ENCODE data around the gene RAB7A. TPM values are rescaled to one million over a fixed set of nuclear protein-coding genes. Genes with fewer than 3 reads are reported as not detected.

Gene RAB7A
- total RNA-seq, 1 experiment from 2014 or later = 155 TPM

- no peak overlapping the region for H4K8ac ChIP-seq (replicated peaks; ENCODE audit: insufficient read length, low read depth, low read length)
- no peak overlapping the region for H3K14ac ChIP-seq (ENCODE audit: insufficient read depth, low read length)
- no peak overlapping the region for H4K5ac ChIP-seq (ENCODE audit: insufficient read length, low read depth, low read length)
- H2BK20ac ChIP-seq (ENCODE audit: low read depth, low read length, poor library complexity, severe bottlenecking) = no peak overlapping the region
- H3K36me3 Mint-ChIP-seq (ENCODE audit: insufficient read depth in 1 of 3, low read depth in 3 of 3) = no peaks in the 10 kb centered on the region
- H2BK120ac ChIP-seq (ENCODE audit: low read depth, low read length, poor library complexity, severe bottlenecking) = no peak overlapping the region
- no peak overlapping the region for H3K56ac ChIP-seq (ENCODE audit: insufficient read length, low read depth, low read length)
- H3K27me3 ChIP-seq (ENCODE audit: insufficient read depth, low read length) = no peaks in the 10 kb centered on the region
- no peak overlapping the region for H2BK15ac ChIP-seq (ENCODE audit: low read depth, low read length)
- no peak overlapping the region for H2AK5ac ChIP-seq (ENCODE audit: insufficient read length, low read length)
- no peaks in the 10 kb centered on the region for H3K9me3 ChIP-seq (ENCODE audit: control insufficient read depth, low read depth, low read length)
- no peaks in the 10 kb centered on the region; the same call in 1 of the 2 replicates for H3K27me3 Mint-ChIP-seq (ENCODE audit: low read depth)
- no peak overlapping the region for H4K91ac ChIP-seq (ENCODE audit: insufficient read length, low read depth, low read length)
- H3K4me3 Mint-ChIP-seq = no peak overlapping the region
- no peak overlapping the region for H3K4me2 ChIP-seq (ENCODE audit: insufficient read depth, insufficient read length, low read length)
- no peaks in the 10 kb centered on the region for H3K4me1 ChIP-seq (ENCODE audit: insufficient read depth, low read length)
- H3K27ac ChIP-seq (ENCODE audit: insufficient read length, low read depth, low read length) = no peak overlapping the region
- H3K9ac ChIP-seq (ENCODE audit: extremely low read depth, insufficient read length, low read length) = no peak overlapping the region
- no peaks in the 10 kb centered on the region for H3K9me3 Mint-ChIP-seq
- H3K27ac Mint-ChIP-seq = no peak overlapping the region
- H2BK5ac ChIP-seq (ENCODE audit: insufficient read length, low read length) = no peak overlapping the region
- no peak overlapping the region for H3K4ac ChIP-seq (ENCODE audit: low read depth, low read length)
- no peak overlapping the region for H2BK12ac ChIP-seq (ENCODE audit: insufficient read length, low read depth, low read length)
- H3K23me2 ChIP-seq (ENCODE audit: insufficient read length, low read depth, low read length, poor library complexity, severe bottlenecking) = peaks cover 2% of the 10 kb centered on the region
- H4K20me1 ChIP-seq (ENCODE audit: control insufficient read depth, insufficient read depth, insufficient read length) = no peaks in the 10 kb centered on the region
- no peak overlapping the region for H3K23ac ChIP-seq (ENCODE audit: insufficient read length, low read depth, low read length)
- H2AFZ ChIP-seq (ENCODE audit: low read length) = no peak overlapping the region
- H3K18ac ChIP-seq (ENCODE audit: insufficient read length, low read depth, low read length) = no peak overlapping the region
- peaks cover 0 to 8% of the 10 kb centered on the region in 2 experiments; a peak in 1 of 4 replicates for H3K4me1 Mint-ChIP-seq
- no peaks in the 10 kb centered on the region for H3K79me1 ChIP-seq (ENCODE audit: insufficient read depth, low read depth, low read length, poor library complexity, severe bottlenecking)
- no CpG with 5 or more reads among the region's 5 CpGs for WGBS (ENCODE audit: extremely low coverage, insufficient read length, low lambda C conversion rate)
- H3K79me2 ChIP-seq (ENCODE audit: insufficient read depth, low read length) = no peaks in the 10 kb centered on the region
- no peak overlapping the region for H3T11ph ChIP-seq (ENCODE audit: low read length)
- DNase-seq = no peak
- no peak for TF ChIP-seq CTCF (conservative IDR thresholded peaks at IDR 0.05)
These were observed 22.4 kb upstream of the RAB7A start for GRCh38 chr3:128703561-128703960.

All from H9 (cell line).